CD14-positive monocyte (primary cell): ENCODE results near the gene SPSB1. TPM values are rescaled to one million over a fixed set of nuclear protein-coding genes. Genes with fewer than 3 reads are reported as not detected.

ENCODE experiments used
- DNase-seq, 3 donors: peaks; one replicate each; pipeline ENCODE4 v3.0.0-alpha.2; 2011 to 2022
- H2AFZ ChIP-seq: 2 replicates; pipeline ENCODE4 v1.6.0; 2012; ENCODE audit warnings: mild to moderate bottlenecking, low read depth, low read length, inconsistent platforms; ENCODE audit not compliant: insufficient read depth, poor library complexity, severe bottlenecking
- H3K27ac ChIP-seq, 2 donors: 1 replicate in 1 of 2; 2 replicates in 1 of 2; pipeline ENCODE4 v1.5.1; 2012 to 2013; ENCODE audit warnings: low read length in 2 of 2, control low read depth in 1 of 2, inconsistent platforms in 1 of 2, low read depth in 1 of 2, mild to moderate bottlenecking in 1 of 2
- H3K27me3 ChIP-seq, 2 donors: one replicate each; pipeline versions ENCODE4 v1.6.0 to v1.6.1; 2011 to 2013; ENCODE audit warnings: low read length in 2 of 2; ENCODE audit not compliant: control insufficient read depth in 2 of 2, insufficient read depth in 2 of 2
- H3K36me3 ChIP-seq, 2 donors: replicated peaks in 1 of 2; 1 replicate in 1 of 2; 2 replicates in 1 of 2; pipeline versions ENCODE4 v1.5.1 to v1.6.1; 2012 to 2013; ENCODE audit warnings: low read length in 2 of 2, control low read depth in 1 of 2, inconsistent platforms in 1 of 2, mild to moderate bottlenecking in 1 of 2; ENCODE audit not compliant: insufficient read depth in 2 of 2, control insufficient read depth in 1 of 2
- H3K4me1 ChIP-seq, 2 donors: 1 replicate in 1 of 2; 2 replicates in 1 of 2; pipeline versions ENCODE4 v1.5.1 to v1.6.1; 2012 to 2013; ENCODE audit warnings: low read length in 2 of 2, control low read depth in 1 of 2, inconsistent platforms in 1 of 2, mild to moderate bottlenecking in 1 of 2, moderate library complexity in 1 of 2; ENCODE audit not compliant: insufficient read depth in 2 of 2, control insufficient read depth in 1 of 2
- H3K4me2 ChIP-seq: replicated peaks from 2 replicates; pipeline ENCODE3; 2012; ENCODE audit warnings: low read length, moderate library complexity, mild to moderate bottlenecking; ENCODE audit not compliant: poor library complexity, severe bottlenecking; ENCODE audit errors: extremely low read depth
- H3K4me3 ChIP-seq, 3 experiments: fragments of 200-600 bp in 1 of 3; sonication (generic) in 1 of 3; replicated peaks in 1 of 3; 1 replicate in 2 of 3; 2 replicates in 1 of 3; pipeline ENCODE4 v1.5.1; 2011 to 2013; ENCODE audit warnings: low read length in 3 of 3, mild to moderate bottlenecking in 3 of 3, control low read depth in 2 of 3, low read depth in 2 of 3, inconsistent platforms in 1 of 3, moderate library complexity in 1 of 3
- H3K79me2 ChIP-seq: 2 replicates; pipeline ENCODE4 v1.6.0; 2012; ENCODE audit warnings: mild to moderate bottlenecking, control low read depth, inconsistent platforms, low read length, moderate library complexity; ENCODE audit not compliant: insufficient read depth
- H3K9ac ChIP-seq: 2 replicates; pipeline ENCODE4 v1.6.0; 2017; ENCODE audit warnings: low read length, mild to moderate bottlenecking; ENCODE audit not compliant: insufficient read depth, poor library complexity, severe bottlenecking
- H3K9me3 ChIP-seq, 2 donors: replicated peaks in 1 of 2; 1 replicate in 1 of 2; 2 replicates in 1 of 2; pipeline versions ENCODE4 v1.5.1 to v1.6.1; 2012 to 2013; ENCODE audit warnings: low read length in 2 of 2, control low read depth in 1 of 2; ENCODE audit not compliant: control insufficient read depth in 1 of 2, insufficient read depth in 1 of 2
- H4K20me1 ChIP-seq: 2 replicates; pipeline ENCODE4 v1.6.0; 2012; ENCODE audit warnings: mild to moderate bottlenecking, low read length, control low read depth, moderate library complexity; ENCODE audit not compliant: insufficient read depth
- H3K27ac Mint-ChIP-seq, 7 donors: one replicate each; pipeline ENCODE4 v1.8.0; 2020; ENCODE audit warnings: mild to moderate bottlenecking in 7 of 7, mixed read lengths in 7 of 7, moderate library complexity in 6 of 7, inconsistent platforms in 2 of 7
- H3K27me3 Mint-ChIP-seq, 3 donors: one replicate each; pipeline ENCODE4 v1.8.0; 2021 to 2022; ENCODE audit warnings: low read depth in 3 of 3, mild to moderate bottlenecking in 3 of 3, mixed read lengths in 3 of 3, moderate library complexity in 3 of 3, inconsistent platforms in 1 of 3
- H3K36me3 Mint-ChIP-seq, 2 donors: one replicate each; pipeline ENCODE4 v1.8.0; 2020; ENCODE audit warnings: mixed read lengths in 2 of 2, inconsistent platforms in 1 of 2, mild to moderate bottlenecking in 1 of 2
- H3K4me1 Mint-ChIP-seq: one replicate; pipeline ENCODE4 v1.8.0; 2020; ENCODE audit warnings: mild to moderate bottlenecking, mixed read lengths
- H3K4me3 Mint-ChIP-seq, 2 donors: one replicate each; pipeline ENCODE4 v1.8.0; 2020; ENCODE audit warnings: mild to moderate bottlenecking in 2 of 2, mixed read lengths in 2 of 2, moderate library complexity in 1 of 2
- H3K9me3 Mint-ChIP-seq, 7 donors: one replicate each; pipeline ENCODE4 v1.8.0; 2020 to 2022; ENCODE audit warnings: mixed read lengths in 7 of 7, mild to moderate bottlenecking in 6 of 7, moderate library complexity in 6 of 7, inconsistent platforms in 2 of 7
- CTCF ChIP-seq: fragments of 200-600 bp; IDR thresholded peaks from one replicate; pipeline ENCODE4 v1.8.0; 2022; ENCODE audit warnings: antibody characterized with exemption, mild to moderate bottlenecking
- WGBS: methylation state at CpG from one replicate; pipeline ENCODE4 v1.1.5; 2013; ENCODE audit warnings: missing lambda C conversion rate; ENCODE audit not compliant: insufficient coverage; 5-methylcytosine and 5-hydroxymethylcytosine counted together
- intact Hi-C, 2 donors: fragments of 100-400 bp; cut with micrococcal nuclease; formaldehyde crosslinking; loops; one replicate each; pipeline versions ENCODE4 v1.15.0 to v1.15.1; 2023
- polyA plus RNA-seq, 3 donors: library from polyadenylated mRNA; depleted of rRNA in 1 of 3; unstranded in 2 of 3; stranded (reverse) in 1 of 3; fragments of 300-500 nt in 2 of 3; fragments of >200 nt in 1 of 3; fragmentation: Illumina TruSeq in 2 of 3; gene quantifications; 1 replicate in 2 of 3; 2 replicates in 1 of 3; pipeline ENCODE4 v1.2.3, GENCODE V29; 2012 to 2021

Gene SPSB1
- polyA plus RNA-seq, 3 donors, result 0.15 to 1.2 (median 0.29) TPM

GRCh38 chr1:9376430-9376829 lies 83.7 kb downstream of the SPSB1 start:
- Histone ChIP-seq H3K27ac (no peak overlapping the region), H3K4me1 (peaks cover 11 to 12% of the 10 kb centered on the region in 2 donors), H3K79me2 (no peaks in the 10 kb centered on the region), H2AFZ (no peak overlapping the region), H3K36me3 (no peaks in the 10 kb centered on the region), H3K27me3 (no peaks in the 10 kb centered on the region), H3K9ac (no peak overlapping the region), H3K4me2 (no peak overlapping the region), H4K20me1 (no peaks in the 10 kb centered on the region), H3K4me3 (no peak overlapping the region), H3K9me3 (peaks cover 0 to 10% of the 10 kb centered on the region in 2 donors)
- peaks cover 0 to 9% (median 4%) of the 10 kb centered on the region in 7 donors for H3K9me3 Mint-ChIP-seq
- DNase-seq, result no peak
- H3K27ac Mint-ChIP-seq, result no peak overlapping the region
- 69% methylated on average over 4 of the region's 5 CpGs for WGBS
- H3K36me3 Mint-ChIP-seq, result no peaks in the 10 kb centered on the region
- H3K4me3 Mint-ChIP-seq, result no peak overlapping the region
- TF ChIP-seq CTCF, result no peak
- peaks cover 14% of the 10 kb centered on the region for H3K4me1 Mint-ChIP-seq
- intact Hi-C loops, result no loop called here
- H3K27me3 Mint-ChIP-seq, result peaks cover 1 to 5% (median 2%) of the 10 kb centered on the region in 3 donors

DNA sequence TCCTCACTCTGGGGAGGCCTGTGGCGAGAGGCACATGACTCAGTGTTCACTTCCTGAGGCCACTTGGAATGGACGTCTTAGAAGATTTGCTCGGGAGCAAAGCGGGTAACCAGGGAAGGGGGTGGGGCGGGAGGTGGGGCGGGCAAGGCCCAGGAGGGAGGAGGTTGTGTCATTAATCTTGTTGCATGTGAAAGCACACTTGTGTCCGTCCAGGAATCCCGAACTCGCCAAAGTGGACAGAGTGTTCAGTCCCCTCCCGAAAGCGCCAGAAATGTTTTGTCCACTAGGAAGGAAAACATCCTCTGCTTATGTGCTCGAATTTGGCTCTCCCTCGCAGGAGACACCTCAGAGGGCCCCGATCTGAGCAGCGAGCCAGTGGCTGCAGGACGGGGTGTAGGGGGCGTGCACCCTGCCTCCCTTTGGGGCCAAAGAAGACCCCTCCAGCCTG lies 84.2 kb downstream of the SPSB1 start:
- Histone ChIP-seq H3K9me3 (peaks cover 0 to 10% of the 10 kb centered on the region in 2 donors), H3K4me1 (peaks cover 11 to 12% of the 10 kb centered on the region in 2 donors), H2AFZ (no peak overlapping the region), H4K20me1 (no peaks in the 10 kb centered on the region), H3K79me2 (no peaks in the 10 kb centered on the region), H3K9ac (no peak overlapping the region), H3K27ac (no peak overlapping the region), H3K4me3 (no peak overlapping the region), H3K4me2 (no peak overlapping the region), H3K36me3 (no peaks in the 10 kb centered on the region), H3K27me3 (no peaks in the 10 kb centered on the region)
- H3K27me3 Mint-ChIP-seq, result peaks cover 2 to 5% (median 4%) of the 10 kb centered on the region in 3 donors
- H3K9me3 Mint-ChIP-seq, result peaks cover 0 to 9% (median 4%) of the 10 kb centered on the region in 7 donors
- DNase-seq, result no peak
- intact Hi-C loops, result no loop called here
- H3K4me1 Mint-ChIP-seq, result peaks cover 14% of the 10 kb centered on the region
- no peaks in the 10 kb centered on the region for H3K36me3 Mint-ChIP-seq
- no peak overlapping the region for H3K4me3 Mint-ChIP-seq
- TF ChIP-seq CTCF, result no peak
- 81% methylated on average over 16 of the region's 17 CpGs for WGBS
- H3K27ac Mint-ChIP-seq, result no peak overlapping the region
